ENCODE results near the gene FIZ1. TPM values are rescaled to one million over a fixed set of nuclear protein-coding genes. Genes with fewer than 3 reads are reported as not detected.
"Not testable (repeated sequence)": the region's sequence is repeated elsewhere in the genome, so short reads cannot be mapped to it uniquely, and the experiment has no call there.

The FIZ1 gene
- polyA plus RNA-seq, 5 donors: 16.3 to 24.9 (median 19.1) TPM

GRCh38 chr19:55597501-55597921 lies 1.8 kb downstream of the FIZ1 start:
- no peak for DNase-seq

GRCh38 chr19:55596304-55596703 lies 3.0 kb downstream of the FIZ1 start:
- no peak for DNase-seq

- no peak for DNase-seq
Measured at GRCh38 chr19:55594996-55595545, 4.2 kb downstream of the FIZ1 start.

GRCh38 chr19:55593096-55593772 lies 6.1 kb downstream of the FIZ1 start:
- DNase-seq: no peak

GRCh38 chr19:55592391-55593090 lies 6.8 kb downstream of the FIZ1 start:
- no peak for DNase-seq

- DNase-seq: no peak
Measured at GRCh38 chr19:55591555-55591954, 7.8 kb downstream of the FIZ1 start.

GRCh38 chr19:55590617-55591016 lies 8.7 kb downstream of the FIZ1 start:
- no peak for DNase-seq

- DNase-seq: no peak
Measured at GRCh38 chr19:55590109-55590508, 9.2 kb downstream of the FIZ1 start.

- DNase-seq: no peak
Measured at GRCh38 chr19:55588738-55589137, 10.6 kb downstream of the FIZ1 start.

GRCh38 chr19:55586976-55587668 lies 12.2 kb downstream of the FIZ1 start:
- peak; percentile 89 for DNase-seq

GRCh38 chr19:55585658-55586339 lies 13.5 kb downstream of the FIZ1 start:
- DNase-seq: peak; percentile 73 to 80

- no peak for DNase-seq
Measured at GRCh38 chr19:55584871-55585270, 14.4 kb downstream of the FIZ1 start.

- DNase-seq: not testable (repeated sequence)
Measured at GRCh38 chr19:55583897-55584296, 15.4 kb downstream of the FIZ1 start.

GRCh38 chr19:55582284-55582683 lies 17.0 kb downstream of the FIZ1 start:
- DNase-seq: not testable (repeated sequence)

- no peak for DNase-seq
Measured at GRCh38 chr19:55581823-55582223, 17.5 kb downstream of the FIZ1 start.

- no peak for DNase-seq
Measured at GRCh38 chr19:55581145-55581822, 18.0 kb downstream of the FIZ1 start.

GRCh38 chr19:55580628-55581144 lies 18.6 kb downstream of the FIZ1 start, which contains the start of gene ZNF579:
TSS of gene ZNF579 (minus strand) at chr19:55580848. CDS start at chr19:55579639, 1,209 bp downstream.
- peak; percentile 80 to 84 for DNase-seq

- no peak for DNase-seq
Measured at GRCh38 chr19:55579766-55580621, 19.3 kb downstream of the FIZ1 start.

GRCh38 chr19:55578761-55579747 lies 20.3 kb downstream of the FIZ1 start:
- DNase-seq: no peak
